ENCODE measurements around the gene PPP4R2.

PPP4R2 gene

DNA sequence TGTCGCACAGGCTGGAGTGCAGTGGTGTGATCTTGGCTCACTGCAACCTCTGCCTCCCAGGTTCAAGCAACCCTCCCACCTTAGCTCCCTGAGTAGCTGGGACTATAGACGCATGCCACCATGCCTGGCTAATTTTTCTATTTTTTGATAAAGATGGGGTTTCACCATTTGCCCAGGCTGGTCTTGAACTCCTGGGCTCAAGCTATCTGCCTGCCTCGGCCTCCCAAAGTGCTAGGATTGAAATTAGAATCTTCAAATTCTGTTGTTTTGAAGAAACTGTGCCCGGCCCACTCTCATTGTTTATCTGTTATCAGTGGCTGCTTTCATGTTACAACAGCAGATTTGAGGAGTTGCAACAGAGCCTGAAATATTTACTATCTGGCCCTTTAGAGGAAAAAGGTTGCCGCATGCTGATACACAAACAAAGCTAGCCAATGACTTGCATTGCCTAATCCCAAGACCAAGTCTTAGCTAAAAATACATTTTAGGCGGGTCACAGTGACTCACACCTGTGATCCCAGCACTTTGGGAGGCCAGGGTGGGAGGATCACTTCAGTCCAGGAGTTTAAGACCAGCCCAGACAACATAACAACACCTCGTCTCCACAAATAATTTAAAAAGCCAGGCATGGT is 43.2 kb upstream of the PPP4R2 start:
- TF ChIP-seq, protein P1, sequence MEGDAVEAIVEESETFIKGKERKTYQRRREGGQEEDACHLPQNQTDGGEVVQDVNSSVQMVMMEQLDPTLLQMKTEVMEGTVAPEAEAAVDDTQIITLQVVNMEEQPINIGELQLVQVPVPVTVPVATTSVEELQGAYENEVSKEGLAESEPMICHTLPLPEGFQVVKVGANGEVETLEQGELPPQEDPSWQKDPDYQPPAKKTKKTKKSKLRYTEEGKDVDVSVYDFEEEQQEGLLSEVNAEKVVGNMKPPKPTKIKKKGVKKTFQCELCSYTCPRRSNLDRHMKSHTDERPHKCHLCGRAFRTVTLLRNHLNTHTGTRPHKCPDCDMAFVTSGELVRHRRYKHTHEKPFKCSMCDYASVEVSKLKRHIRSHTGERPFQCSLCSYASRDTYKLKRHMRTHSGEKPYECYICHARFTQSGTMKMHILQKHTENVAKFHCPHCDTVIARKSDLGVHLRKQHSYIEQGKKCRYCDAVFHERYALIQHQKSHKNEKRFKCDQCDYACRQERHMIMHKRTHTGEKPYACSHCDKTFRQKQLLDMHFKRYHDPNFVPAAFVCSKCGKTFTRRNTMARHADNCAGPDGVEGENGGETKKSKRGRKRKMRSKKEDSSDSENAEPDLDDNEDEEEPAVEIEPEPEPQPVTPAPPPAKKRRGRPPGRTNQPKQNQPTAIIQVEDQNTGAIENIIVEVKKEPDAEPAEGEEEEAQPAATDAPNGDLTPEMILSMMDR (IDR thresholded peaks at IDR 0.05; ENCODE audit: low read depth, low read length, missing control alignments) = no peak
- no peak for DNase-seq (ENCODE audit: low read depth)
- in situ Hi-C loops (cut with HindIII; ENCODE audit: low sequenced_read_pairs) = no loop called here
- H3K4me3 ChIP-seq (ENCODE audit: low read depth, low read length) = no peak overlapping the region

DNA sequence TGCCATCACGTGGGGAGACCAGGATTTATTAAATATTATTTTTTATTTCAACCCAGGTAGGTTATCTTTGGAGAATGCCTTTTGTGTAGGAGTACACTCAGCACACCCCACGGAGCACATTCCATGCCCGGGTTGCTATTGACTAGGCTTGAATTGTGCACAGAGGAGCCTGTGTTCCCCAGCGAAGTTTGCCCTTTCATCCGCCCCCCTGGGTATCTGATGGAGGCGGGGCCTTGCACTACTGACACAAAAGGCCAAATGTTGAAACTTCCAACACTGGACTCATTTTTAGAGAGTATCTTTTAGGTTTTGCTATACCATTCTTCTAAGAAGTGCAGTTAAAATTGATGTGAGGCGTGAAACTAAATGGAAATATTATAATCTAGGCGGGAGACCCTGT is 39.3 kb upstream of the PPP4R2 start:
- no peak for DNase-seq (ENCODE audit: low read depth)
- in situ Hi-C loops (cut with HindIII; ENCODE audit: low sequenced_read_pairs) = no loop called here
- TF ChIP-seq, protein P1 (IDR thresholded peaks at IDR 0.05; ENCODE audit: low read depth, low read length, missing control alignments) = no peak
- no peak overlapping the region for H3K4me3 ChIP-seq (ENCODE audit: low read depth, low read length)

DNA sequence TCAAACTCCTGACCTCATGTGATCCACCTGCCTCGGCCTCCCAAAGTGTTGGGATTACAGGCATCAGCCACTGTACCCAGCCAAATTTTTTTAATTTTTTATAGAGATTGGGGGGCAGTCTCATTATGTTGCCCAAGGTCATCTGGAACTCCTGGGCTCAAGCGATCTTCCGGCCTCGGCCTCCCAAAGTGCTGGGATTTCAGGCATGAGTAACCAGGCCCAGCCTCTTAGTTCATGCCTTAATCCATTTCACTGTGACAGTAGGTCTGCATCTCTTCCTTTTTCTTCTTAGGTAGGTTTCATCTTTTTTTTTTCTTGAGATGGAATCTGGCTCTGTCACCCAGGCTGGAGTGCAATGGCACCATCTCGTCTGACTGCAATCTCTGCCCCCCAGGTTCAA is 37.3 kb upstream of the PPP4R2 start:
- in situ Hi-C loops (cut with HindIII; ENCODE audit: low sequenced_read_pairs) = no loop called here
- TF ChIP-seq, protein P1 (IDR thresholded peaks at IDR 0.05; ENCODE audit: low read depth, low read length, missing control alignments) = no peak
- H3K4me3 ChIP-seq (ENCODE audit: low read depth, low read length) = no peak overlapping the region
- no peak for DNase-seq (ENCODE audit: low read depth)

DNA sequence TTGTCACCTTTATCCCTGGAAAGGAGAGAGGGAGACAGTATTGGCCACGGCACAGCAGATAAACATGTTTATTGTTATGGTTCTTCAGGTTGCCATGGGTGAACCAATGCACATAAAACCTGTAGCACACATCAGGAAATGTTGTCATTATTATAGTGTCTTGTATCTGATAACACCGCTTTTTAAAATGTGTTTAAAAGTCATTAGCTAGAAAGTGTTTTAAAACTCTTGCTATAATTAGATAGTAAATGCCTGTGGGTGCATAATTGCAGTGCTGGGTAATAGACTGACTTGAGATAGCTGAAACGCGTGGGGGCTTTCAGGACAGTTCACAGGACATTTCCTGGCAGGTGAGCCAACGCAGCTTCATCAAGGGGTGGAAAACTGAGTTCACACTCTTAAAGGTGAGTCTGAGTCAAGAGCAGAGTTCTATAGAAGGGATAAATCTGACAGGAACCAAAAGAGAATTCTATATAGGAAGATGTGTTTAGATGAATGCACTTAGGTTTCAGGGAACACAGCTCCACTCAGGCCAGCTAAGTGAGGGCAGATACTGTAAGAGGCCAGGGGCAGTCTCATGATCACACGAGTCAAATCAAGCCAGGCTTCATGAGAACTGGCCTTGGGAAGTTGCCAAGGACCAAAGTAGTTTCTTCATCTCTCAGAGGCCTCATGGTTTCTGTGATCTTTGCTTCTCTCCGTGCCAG is 35.6 kb upstream of the PPP4R2 start:
- in situ Hi-C loops (cut with HindIII; ENCODE audit: low sequenced_read_pairs) = no loop called here
- no peak for DNase-seq (ENCODE audit: low read depth)
- TF ChIP-seq, protein P1 (IDR thresholded peaks at IDR 0.05; ENCODE audit: low read depth, low read length, missing control alignments) = no peak
- H3K4me3 ChIP-seq (ENCODE audit: low read depth, low read length) = no peak overlapping the region

DNA sequence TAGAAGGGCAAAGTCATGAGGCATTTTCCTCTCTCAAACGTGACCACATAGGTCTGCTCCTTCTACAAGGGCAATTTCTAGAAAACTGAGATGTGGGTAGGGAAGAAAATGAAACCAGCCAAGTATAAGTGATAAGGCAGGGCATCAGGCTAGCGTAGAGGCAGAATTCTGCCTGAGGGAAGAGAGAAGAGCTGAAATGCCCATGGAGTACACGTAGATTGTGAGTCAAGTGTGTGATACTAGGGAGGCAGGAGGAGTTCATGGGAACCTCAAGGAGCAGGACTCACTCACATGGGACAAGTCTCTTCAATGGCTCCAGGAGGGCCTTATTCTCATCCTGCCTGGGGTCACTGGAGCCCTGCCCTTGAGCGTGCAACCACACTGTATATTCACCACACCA is 34.9 kb upstream of the PPP4R2 start:
- DNase-seq (ENCODE audit: low read depth) = no peak
- TF ChIP-seq, protein P1 (IDR thresholded peaks at IDR 0.05; ENCODE audit: low read depth, low read length, missing control alignments) = no peak
- in situ Hi-C loops (cut with HindIII; ENCODE audit: low sequenced_read_pairs) = no loop called here
- no peak overlapping the region for H3K4me3 ChIP-seq (ENCODE audit: low read depth, low read length)

DNA sequence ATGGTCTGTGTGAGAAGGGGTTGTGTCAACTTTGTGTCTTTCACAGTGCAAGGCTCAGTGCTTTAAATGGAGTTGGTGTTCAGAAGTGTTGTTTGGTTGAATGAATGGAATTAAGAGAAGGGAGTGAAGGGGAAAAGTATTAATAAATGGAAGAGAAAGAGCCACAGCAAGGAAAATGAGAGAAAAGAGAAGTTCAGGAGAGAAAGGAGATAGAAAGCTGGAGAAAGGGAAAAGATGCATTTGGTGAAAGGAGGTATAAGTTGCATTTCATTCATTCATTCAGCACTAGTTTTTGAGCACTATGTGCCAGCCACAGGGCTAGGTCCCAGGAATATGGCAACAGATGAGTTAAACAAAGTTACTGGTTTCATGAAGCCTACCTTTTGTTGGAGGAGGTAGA is 34.3 kb upstream of the PPP4R2 start:
- DNase-seq (ENCODE audit: low read depth) = no peak
- in situ Hi-C loops (cut with HindIII; ENCODE audit: low sequenced_read_pairs) = no loop called here
- no peak overlapping the region for H3K4me3 ChIP-seq (ENCODE audit: low read depth, low read length)
- TF ChIP-seq, protein P1 (IDR thresholded peaks at IDR 0.05; ENCODE audit: low read depth, low read length, missing control alignments) = no peak
